OCI-LY1 (cell line): ENCODE measurements around the gene RAB3IL1.

Experiments used
- H2AFZ ChIP-seq: fragments of 200-600 bp; sonication (generic), shearing (Covaris generic); 2 replicates; pipeline ENCODE4 v1.6.0; 2014; ENCODE audit warnings: antibody characterized with exemption, mild to moderate bottlenecking, low read length
- H3F3A ChIP-seq: fragments of 200-600 bp; sonication (generic), shearing (Covaris generic); 2 replicates; pipeline ENCODE4 v1.6.0; 2014; ENCODE audit warnings: mild to moderate bottlenecking, antibody characterized with exemption, low read length, moderate library complexity; ENCODE audit not compliant: insufficient read depth
- H3K27ac ChIP-seq: fragments of 200-600 bp; sonication (generic); 2 replicates; pipeline ENCODE4 v1.5.1; 2014; ENCODE audit warnings: low read length, mixed run types, mild to moderate bottlenecking, low read depth; ENCODE audit not compliant: poor library complexity, severe bottlenecking
- H3K27me3 ChIP-seq: fragments of 200-600 bp; sonication (generic); 2 replicates; pipeline ENCODE4 v1.6.0; 2014; ENCODE audit warnings: antibody characterized with exemption, mild to moderate bottlenecking, low read length, moderate library complexity; ENCODE audit not compliant: insufficient read depth
- H3K36me3 ChIP-seq: fragments of 200-600 bp; sonication (generic); 2 replicates; pipeline ENCODE4 v1.6.1; 2014; ENCODE audit warnings: mild to moderate bottlenecking, antibody characterized with exemption, low read length, moderate library complexity, mixed read lengths; ENCODE audit not compliant: insufficient read depth
- H3K4me1 ChIP-seq: fragments of 200-600 bp; sonication (generic); 2 replicates; pipeline ENCODE4 v1.5.1; 2014; ENCODE audit warnings: mild to moderate bottlenecking, low read length, moderate library complexity; ENCODE audit not compliant: insufficient read depth, severe bottlenecking
- H3K4me2 ChIP-seq: fragments of 200-600 bp; sonication (generic), shearing (Covaris generic); 2 replicates; pipeline ENCODE4 v1.6.1; 2014; ENCODE audit warnings: low read length
- H3K4me3 ChIP-seq: fragments of 200-600 bp; sonication (generic); 2 replicates; pipeline ENCODE4 v1.5.1; 2014; ENCODE audit warnings: low read length, low read depth, mild to moderate bottlenecking, mixed read lengths; ENCODE audit not compliant: poor library complexity, severe bottlenecking
- H3K79me2 ChIP-seq: fragments of 200-600 bp; shearing (Covaris generic); 2 replicates; pipeline ENCODE4 v1.6.1; 2016; ENCODE audit warnings: mixed run types, low read length, mixed read lengths; ENCODE audit not compliant: insufficient read depth
- H3K9ac ChIP-seq: fragments of 200-600 bp; sonication (generic), shearing (Covaris generic); 2 replicates; pipeline ENCODE4 v1.6.1; 2014; ENCODE audit warnings: mild to moderate bottlenecking, low read length, mixed read lengths
- H3K9me2 ChIP-seq: fragments of 200-600 bp; sonication (generic), shearing (Covaris generic); 2 replicates; pipeline ENCODE4 v1.6.1; 2014; ENCODE audit warnings: low read depth, mild to moderate bottlenecking, low read length, mixed read lengths
- H3K9me3 ChIP-seq: fragments of 200-600 bp; shearing (Covaris generic); 2 replicates; pipeline ENCODE4 v1.6.1; 2014; ENCODE audit warnings: low read length, mixed read lengths
- H4K20me1 ChIP-seq: fragments of 200-600 bp; sonication (generic), shearing (Covaris generic); 2 replicates; pipeline ENCODE4 v1.6.0; 2016; ENCODE audit warnings: mild to moderate bottlenecking, low read length; ENCODE audit not compliant: insufficient read depth
- EZH2 ChIP-seq: fragments of 200-600 bp; sonication (generic), shearing (Covaris generic); IDR thresholded peaks from 2 replicates; pipeline ENCODE4 v1.8.0; 2017; ENCODE audit warnings: borderline replicate concordance, mixed run types, mild to moderate bottlenecking, antibody characterized with exemption, low read length, moderate library complexity, mixed read lengths
- TF ChIP-seq, protein P1 (sequence below): fragments of 200-600 bp; sonication (generic), shearing (Covaris generic); IDR thresholded peaks from 2 replicates; pipeline ENCODE4 v1.5.1; 2017; ENCODE audit warnings: mild to moderate bottlenecking, antibody characterized with exemption, low read length, moderate library complexity, mixed read lengths

RAB3IL1 gene

DNA sequence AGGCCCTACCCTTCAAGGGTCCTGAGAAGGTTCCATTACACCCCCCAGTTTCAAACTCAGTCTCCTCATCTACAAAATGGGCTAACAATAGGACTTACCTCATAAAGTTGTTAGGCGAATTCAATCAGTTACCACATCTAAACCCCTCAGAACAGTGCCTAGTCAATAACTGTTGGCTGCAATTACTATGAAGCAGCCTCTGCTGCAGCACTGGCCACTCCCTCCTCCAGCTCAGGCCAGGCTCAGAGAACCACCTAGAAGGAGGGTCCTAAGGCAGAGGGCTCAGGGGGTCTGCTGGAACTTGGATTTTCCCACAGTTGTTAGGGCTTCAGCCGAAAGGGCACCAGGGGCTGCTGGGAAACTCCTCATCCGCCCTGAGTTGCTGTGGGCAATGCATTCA, 30.7 kb downstream of the RAB3IL1 start:
- Histone ChIP-seq H3K4me2 (no peak overlapping the region), H3K36me3 (no peaks in the 10 kb centered on the region), H3K9ac (no peak overlapping the region), H3K4me1 (peaks cover 13% of the 10 kb centered on the region), H3K9me3 (no peaks in the 10 kb centered on the region), H3K79me2 (no peaks in the 10 kb centered on the region), H3K27me3 (no peaks in the 10 kb centered on the region; the same call in 1 of the 2 replicates), H3F3A (no peaks in the 10 kb centered on the region), H3K9me2 (no peaks in the 10 kb centered on the region), H3K4me3 (no peak overlapping the region), H3K27ac (no peak overlapping the region), H4K20me1 (no peaks in the 10 kb centered on the region), H2AFZ (no peak overlapping the region)
- TF ChIP-seq, protein P1, sequence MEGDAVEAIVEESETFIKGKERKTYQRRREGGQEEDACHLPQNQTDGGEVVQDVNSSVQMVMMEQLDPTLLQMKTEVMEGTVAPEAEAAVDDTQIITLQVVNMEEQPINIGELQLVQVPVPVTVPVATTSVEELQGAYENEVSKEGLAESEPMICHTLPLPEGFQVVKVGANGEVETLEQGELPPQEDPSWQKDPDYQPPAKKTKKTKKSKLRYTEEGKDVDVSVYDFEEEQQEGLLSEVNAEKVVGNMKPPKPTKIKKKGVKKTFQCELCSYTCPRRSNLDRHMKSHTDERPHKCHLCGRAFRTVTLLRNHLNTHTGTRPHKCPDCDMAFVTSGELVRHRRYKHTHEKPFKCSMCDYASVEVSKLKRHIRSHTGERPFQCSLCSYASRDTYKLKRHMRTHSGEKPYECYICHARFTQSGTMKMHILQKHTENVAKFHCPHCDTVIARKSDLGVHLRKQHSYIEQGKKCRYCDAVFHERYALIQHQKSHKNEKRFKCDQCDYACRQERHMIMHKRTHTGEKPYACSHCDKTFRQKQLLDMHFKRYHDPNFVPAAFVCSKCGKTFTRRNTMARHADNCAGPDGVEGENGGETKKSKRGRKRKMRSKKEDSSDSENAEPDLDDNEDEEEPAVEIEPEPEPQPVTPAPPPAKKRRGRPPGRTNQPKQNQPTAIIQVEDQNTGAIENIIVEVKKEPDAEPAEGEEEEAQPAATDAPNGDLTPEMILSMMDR = no peak
- no peak for TF ChIP-seq EZH2

DNA sequence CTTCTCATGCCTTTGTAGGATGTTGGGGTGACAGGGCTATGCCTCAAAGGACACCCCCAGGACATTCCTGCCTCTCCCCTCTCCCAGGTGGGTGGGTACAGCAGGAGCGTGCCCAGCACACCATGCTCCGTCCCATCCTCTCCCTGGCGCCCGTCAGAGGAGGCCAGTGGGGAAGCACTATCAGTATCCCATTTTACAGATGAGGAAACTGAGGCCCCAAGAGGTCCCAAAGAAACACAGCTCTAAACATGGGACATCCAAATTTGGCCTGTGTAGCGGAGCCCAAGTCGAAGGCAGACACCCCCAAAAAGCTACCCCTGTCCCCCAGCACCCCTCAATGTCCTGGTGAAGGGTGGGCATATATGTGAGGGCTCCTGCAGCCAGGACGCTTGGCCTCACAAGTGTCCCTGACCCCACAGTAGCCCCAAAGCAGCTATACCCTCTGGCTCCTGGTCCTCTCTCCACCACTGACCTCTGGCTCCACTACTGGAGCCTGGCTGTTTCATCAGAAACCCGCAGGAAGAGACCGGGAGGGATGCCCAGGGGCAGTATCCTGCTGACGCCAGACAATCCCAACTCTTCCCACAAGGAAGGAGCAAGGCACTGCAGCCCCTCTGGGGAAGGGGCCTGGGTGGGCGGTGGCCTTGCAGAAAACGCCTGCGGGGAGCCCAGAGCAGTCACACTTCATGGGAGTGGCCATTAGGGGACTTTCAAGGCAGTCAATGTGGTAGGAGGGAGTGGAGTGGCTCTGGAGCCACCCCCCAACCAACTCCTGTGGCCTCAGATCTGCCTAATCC, 31.4 kb downstream of the RAB3IL1 start:
- Histone ChIP-seq H3K27ac (no peak overlapping the region), H3K9me3 (no peaks in the 10 kb centered on the region), H2AFZ (no peak overlapping the region), H3K9me2 (no peaks in the 10 kb centered on the region), H3K4me1 (peaks cover 18% of the 10 kb centered on the region), H3K79me2 (no peaks in the 10 kb centered on the region), H3K4me2 (no peak overlapping the region), H3K9ac (no peak overlapping the region), H3F3A (no peaks in the 10 kb centered on the region), H4K20me1 (no peaks in the 10 kb centered on the region), H3K27me3 (no peaks in the 10 kb centered on the region; the same call in 1 of the 2 replicates), H3K36me3 (no peaks in the 10 kb centered on the region), H3K4me3 (no peak overlapping the region)
- TF ChIP-seq EZH2 = no peak
- TF ChIP-seq, protein P1 = no peak

DNA sequence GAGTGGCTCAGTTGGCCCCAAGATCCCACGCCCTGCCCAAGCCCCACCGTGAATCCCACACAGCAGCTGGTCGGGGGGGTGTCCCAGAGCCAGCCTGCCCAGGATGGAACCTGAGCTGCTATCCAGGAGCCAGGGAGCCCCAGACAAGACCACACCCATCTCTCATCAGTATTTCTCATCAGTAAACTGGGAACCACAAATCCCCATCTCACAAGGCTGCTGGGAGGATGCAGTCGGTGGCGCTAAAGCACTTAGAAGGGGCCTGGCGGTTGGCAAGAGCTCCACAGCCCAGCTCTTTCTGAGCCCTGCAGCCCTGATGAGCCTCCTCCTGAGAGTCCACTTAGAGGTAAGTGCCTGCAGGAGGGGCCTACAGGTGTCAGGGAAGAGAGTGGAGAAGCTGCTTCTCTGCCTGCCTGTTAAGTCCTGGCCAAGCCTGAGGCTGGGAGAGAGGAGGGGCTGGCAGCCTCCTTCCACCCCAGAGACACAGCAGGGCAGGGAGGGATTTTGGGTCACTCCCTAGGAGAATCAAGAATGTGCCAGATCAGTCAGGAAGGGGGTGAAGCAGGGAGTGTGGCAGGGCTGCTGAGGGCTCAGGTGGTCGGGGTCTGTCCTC, 32.1 kb downstream of the RAB3IL1 start:
- Histone ChIP-seq H3K79me2 (no peaks in the 10 kb centered on the region), H3K4me1 (peaks cover 18% of the 10 kb centered on the region), H3K9ac (no peak overlapping the region), H3K4me2 (no peak overlapping the region), H2AFZ (no peak overlapping the region), H3K36me3 (no peaks in the 10 kb centered on the region), H3K9me3 (no peaks in the 10 kb centered on the region), H3K27ac (no peak overlapping the region), H3F3A (no peaks in the 10 kb centered on the region), H4K20me1 (no peaks in the 10 kb centered on the region), H3K4me3 (no peak overlapping the region), H3K27me3 (no peaks in the 10 kb centered on the region; the same call in 1 of the 2 replicates), H3K9me2 (no peaks in the 10 kb centered on the region)
- TF ChIP-seq, protein P1 = no peak
- no peak for TF ChIP-seq EZH2
